GM10266 (cell line): ENCODE measurements around the gene SPSB1.
A peak's percentile ranks its signal among the peaks of the same experiment; 100 is the strongest.

ENCODE experiments used
- DNase-seq: peaks from one replicate; pipeline ENCODE4 v3.0.0; 2012; ENCODE audit errors: extremely low spot score
- TF ChIP-seq, protein P1 (sequence below): IDR thresholded peaks from 2 replicates; pipeline ENCODE4 v1.5.1; 2012; ENCODE audit warnings: mild to moderate bottlenecking, low read depth; ENCODE audit not compliant: control insufficient read depth, insufficient read depth; ENCODE audit errors: missing control alignments

SPSB1 gene

DNA sequence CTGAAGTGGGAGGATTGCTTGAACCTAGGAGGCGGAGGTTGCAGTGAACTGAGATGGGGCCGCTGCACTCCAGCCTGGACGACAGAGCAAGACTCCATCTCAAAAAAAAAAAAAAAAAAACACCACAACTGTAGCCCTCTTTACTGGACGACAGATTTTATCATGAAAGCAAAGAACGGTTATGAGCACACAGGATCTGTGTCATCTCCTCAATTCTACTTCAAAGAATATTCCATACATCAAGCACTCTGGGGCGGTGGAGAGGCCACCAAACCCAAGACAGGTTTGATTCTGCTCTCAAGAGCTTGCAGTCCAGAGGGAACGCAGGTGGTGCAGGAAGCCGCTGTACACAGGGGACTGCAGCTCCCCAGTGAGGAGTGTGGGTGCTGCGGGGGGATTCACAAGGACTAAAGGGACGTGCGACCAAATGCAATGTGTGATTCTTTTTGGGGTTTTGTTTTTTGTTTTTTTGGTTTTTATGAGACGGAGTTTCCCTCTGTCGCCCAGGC is 110.1 kb downstream of the SPSB1 start:
- TF ChIP-seq, protein P1, sequence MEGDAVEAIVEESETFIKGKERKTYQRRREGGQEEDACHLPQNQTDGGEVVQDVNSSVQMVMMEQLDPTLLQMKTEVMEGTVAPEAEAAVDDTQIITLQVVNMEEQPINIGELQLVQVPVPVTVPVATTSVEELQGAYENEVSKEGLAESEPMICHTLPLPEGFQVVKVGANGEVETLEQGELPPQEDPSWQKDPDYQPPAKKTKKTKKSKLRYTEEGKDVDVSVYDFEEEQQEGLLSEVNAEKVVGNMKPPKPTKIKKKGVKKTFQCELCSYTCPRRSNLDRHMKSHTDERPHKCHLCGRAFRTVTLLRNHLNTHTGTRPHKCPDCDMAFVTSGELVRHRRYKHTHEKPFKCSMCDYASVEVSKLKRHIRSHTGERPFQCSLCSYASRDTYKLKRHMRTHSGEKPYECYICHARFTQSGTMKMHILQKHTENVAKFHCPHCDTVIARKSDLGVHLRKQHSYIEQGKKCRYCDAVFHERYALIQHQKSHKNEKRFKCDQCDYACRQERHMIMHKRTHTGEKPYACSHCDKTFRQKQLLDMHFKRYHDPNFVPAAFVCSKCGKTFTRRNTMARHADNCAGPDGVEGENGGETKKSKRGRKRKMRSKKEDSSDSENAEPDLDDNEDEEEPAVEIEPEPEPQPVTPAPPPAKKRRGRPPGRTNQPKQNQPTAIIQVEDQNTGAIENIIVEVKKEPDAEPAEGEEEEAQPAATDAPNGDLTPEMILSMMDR = no peak
- DNase-seq = no peak

DNA sequence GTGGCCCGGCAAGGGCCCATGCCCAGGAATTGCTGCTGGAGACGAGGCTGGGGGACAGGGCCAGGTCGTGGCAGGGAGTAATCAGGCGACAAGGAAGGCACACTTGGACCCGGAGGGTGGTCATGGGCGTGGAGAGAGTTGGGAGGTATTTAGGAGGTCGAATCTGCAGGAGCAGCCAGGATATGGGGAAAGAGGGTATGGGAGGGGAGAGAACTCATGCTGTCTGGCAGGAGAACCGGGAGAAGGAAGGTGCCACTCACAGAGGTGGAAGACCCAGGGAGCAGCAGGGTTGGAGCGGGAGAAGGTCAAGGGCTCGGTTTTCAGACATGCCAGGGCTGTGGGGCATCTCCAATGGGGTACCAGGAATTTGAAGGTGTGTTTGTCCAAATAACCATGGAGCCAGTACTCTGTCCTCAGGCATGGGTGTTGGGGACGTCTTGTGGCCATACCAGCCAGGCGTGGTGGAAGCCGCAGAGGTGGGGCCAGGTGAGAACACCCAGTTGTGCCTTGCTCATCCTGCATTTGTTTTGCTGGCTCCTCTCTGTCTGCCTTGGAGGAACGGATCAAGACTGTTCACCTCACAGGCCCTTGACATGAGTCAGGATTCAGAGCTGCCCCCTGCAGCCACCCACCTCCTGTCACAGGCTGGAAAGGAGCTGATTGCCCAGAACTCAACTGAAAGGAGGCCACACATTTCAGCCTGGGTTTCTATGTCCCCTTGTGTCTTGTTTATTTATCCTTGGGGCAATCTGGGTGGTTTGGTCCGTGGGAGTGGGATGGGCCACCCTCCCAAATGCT is 111.6 kb downstream of the SPSB1 start:
- TF ChIP-seq, protein P1 = no peak
- no peak for DNase-seq

DNA sequence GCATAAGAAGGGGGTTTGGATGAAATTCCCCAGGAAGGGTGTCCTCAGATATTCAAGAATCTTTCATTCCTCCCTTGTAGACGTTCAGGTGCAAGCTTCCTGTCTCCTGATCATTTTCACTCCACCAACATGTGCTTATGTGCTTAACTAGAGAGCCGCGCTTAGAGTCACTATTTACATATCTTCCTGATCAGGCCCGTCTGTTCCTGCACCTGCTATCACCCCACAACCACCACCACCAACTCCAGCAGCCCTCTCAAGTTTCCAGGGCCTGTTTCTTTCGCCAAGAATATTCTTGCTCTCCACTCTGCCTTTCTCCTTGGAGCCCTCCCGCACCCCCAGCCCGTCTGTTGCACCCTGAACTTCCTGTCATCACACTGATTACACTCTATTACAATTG is 113.4 kb downstream of the SPSB1 start:
- TF ChIP-seq, protein P1 = no peak
- no peak for DNase-seq

DNA sequence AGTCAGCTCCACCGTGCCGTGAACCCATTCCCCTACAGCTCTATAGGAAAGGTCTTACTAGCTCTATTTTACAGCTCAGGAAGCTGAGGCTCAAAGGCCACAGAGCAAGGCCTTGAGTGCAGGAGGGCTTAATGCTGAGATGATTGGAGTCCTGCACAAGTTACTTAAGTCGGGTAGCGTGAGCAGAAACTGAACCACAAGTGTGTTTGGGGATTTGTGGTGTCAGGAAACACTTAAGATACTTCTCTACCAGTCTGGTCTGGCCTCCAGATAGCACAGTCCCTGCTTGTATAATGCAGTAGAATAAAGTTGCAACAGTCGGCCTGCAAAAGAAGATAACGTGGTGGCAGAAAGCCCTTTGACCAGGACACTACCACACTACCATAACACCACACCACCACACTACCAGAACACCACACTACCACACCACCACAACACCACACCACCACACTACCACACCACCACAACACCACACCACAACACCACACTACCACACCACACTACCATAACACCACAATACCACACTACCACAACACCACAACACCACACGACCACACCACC is 118.1 kb downstream of the SPSB1 start:
- TF ChIP-seq, protein P1 = no peak
- peak; percentile 55 for DNase-seq

DNA sequence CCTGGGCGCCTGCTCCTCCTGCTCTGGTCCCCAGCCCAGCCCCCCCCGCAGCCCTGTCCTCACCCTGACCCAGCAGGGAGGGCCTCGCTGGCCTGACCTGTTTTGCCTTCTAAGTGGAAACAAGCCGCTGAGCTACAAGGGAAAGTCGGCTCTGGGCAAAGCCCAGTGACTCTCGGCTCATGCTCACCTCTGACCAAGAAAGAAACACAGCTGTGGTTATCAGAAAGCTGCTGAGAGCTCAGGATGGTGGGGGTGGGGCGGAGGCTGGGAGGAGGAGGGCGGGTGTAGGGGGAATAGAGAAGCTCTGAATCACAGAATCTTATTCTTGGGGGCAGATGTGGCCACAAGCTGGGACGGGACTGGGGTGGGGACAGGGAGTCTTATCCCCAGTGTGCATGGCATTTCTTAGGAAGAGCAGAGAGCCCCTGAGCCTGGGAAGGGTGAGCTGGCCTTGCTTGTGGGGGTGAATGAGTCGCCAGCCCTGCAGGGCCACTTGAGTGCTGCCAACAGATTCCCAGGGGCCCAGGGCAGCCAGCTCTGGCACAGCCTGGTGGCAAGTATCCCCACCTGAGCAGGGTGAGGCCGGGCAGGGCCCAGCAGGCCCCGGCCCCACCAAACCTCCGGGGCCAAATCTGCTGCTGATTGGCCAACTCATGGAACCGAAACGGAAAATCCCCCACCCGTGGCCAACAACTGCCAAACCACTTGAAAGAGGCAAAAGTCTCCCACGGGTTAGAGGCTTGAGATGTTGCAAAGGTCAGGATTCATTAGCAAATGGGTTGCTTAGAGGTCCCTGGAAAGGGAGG is 120.6 kb downstream of the SPSB1 start:
- TF ChIP-seq, protein P1 = no peak
- DNase-seq = peak; percentile 84

DNA sequence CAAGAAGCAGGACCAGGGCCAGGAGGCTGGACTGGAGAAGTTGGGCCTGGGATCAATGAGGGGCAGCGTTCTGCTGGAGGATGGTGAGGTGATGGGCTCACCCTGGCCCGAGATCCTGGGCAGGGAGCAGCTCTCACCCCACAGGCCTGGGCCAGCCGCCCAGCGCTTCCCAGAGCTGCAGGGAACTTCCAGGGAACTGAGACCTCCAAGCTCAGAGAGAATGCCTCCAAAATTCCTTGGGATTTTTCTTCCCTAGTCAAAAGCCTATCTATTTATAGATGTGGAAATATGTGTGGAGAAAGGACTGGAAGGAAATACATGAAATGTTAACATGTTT is 121.2 kb downstream of the SPSB1 start:
- DNase-seq = no peak
- TF ChIP-seq, protein P1 = no peak
